Effector CD8-positive, alpha-beta T cell (primary cell): Measurements from ENCODE around the gene FUCA2.
A peak's percentile ranks its signal among the peaks of the same experiment; 100 is the strongest.
"Not testable (repeated sequence)": the region's sequence is repeated elsewhere in the genome, so short reads cannot be mapped to it uniquely, and the experiment has no call there.

Experiments
- DNase-seq: peaks from one replicate; lab custom pipeline; 2025; lab: John Stamatoyannopoulos, UW

The FUCA2 gene

DNA sequence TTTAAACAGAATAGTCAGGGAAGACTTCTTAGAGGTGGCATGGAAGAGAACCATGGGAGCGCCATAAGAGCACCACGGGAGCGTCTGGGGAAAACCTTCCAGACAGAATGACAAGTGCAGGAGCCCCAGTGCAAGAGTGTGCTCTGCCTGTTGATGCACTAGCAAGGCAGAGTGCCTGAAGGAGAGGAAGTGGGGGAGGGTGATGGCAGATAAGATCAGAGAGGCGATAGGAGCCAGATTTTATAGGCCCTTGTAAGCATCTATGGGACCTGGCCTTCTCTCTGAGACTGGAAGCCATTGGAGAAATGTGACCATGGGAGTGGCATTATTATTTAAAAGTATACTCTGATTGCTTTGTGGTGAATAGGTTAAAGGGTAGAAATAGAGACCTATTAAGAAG lies 13.1 kb downstream of the FUCA2 start:
- no peak for DNase-seq

DNA sequence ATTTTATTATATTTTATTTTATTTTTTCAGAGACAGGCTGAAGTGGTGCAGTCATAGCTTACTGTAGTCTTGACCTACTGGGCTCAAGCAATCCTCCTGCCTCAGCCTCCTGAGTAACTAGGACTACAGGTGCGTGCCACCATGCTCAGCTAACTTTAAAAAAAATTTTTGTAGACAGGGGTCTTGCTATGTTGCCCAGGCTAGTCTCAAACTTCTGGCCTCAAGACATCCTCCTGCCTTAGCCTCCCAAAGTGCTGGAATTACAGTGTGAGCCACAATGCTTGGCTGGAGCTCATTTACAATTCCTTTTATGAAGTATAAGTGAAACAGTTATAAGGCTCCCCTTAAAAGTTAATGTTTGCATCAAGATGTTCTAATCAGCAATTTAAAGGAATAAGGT lies 14.5 kb downstream of the FUCA2 start:
- DNase-seq, result no peak

DNA sequence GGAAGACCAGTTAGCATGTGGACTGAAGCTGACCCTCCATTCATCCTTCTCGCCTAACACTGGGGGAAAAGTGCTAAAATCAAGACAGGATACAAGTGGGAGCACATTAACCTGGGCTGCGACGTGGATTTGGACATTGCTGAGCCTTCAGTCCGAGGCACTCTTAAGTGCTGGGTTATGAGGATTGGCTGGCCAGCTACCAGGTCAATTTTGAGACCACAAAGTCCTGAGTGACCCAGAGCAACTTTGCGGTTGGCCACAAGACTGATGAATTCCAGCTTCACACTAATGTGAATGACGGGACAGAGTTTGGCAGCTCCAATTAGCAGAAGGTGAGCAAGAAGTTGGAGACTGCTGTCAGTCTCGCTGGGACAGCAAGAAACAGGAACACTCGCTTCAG lies 20.7 kb downstream of the FUCA2 start:
- DNase-seq, result no peak

DNA sequence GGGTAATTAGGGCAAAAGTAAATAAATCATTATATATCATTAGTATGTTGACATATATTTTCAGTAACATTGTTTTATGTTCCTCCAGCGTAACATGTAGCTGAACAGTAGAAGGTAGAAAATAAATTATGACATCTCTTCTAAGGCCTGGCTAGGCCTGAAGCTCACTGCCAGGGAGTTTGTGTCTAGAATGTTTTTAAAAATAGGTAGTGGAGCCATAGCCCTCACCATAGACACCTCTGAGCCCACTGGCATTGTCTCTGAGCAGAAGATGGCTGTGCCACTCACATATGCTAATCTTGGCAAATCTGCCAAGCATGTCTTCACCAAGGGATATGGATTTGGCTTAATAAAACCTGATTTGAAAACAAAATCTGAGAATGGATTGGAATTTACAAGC lies 21.3 kb downstream of the FUCA2 start:
- no peak for DNase-seq

DNA sequence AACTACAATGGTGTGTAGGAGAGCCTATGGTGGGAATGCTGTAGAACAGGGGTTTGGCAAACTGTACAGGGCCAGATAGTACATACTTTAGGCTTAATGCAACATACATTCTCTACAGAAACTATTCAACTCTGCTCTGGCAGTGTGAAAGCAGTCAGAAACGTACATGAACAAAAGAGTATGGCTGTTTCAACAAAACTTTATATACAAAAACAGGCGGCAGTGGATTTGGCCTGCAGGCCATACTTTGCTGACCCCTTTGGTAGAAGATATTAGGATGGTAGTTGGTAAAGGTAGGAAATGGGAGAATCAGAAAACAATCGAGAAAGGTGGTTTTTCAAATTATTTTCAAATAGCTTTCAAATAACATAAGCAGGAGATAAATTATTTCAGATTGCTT lies 24.8 kb downstream of the FUCA2 start:
- no peak for DNase-seq

DNA sequence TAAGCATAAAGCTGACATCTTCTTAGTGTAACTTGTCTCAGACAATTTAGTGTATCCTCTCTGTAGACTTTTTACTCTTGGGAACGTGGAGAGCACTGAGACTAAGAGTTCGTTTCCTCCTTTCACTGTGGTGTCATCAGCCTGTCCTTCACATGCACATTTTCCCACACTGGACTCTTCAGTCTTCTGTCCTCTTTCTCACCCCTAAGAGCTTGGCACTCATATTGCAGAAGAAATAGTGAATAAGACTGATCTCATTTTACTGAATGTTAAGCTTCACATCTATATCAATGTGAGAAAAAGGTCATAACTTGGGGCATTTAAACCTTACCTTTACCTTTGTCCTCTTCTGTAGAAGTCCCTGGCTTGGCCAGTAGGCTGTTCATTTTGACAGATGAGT lies 25.6 kb downstream of the FUCA2 start:
- DNase-seq, result no peak

DNA sequence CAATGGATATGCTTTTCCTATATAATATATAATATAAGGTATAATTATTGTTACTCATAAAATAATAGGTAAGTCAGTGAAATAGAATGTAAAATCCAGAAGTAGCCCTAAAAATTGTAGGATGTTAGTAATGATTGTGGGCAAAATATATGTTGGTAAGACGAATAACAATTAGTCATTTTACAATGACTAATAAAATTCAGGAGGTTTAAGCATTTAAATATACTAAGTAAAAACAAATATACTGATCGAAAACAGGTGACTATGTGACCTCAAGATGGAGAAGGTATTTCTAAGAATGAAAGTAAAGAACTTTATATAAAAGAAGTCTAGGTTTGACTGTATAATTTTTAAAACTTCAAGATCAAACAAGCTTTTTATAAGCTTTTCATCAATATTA lies 28.9 kb downstream of the FUCA2 start:
- no peak for DNase-seq

DNA sequence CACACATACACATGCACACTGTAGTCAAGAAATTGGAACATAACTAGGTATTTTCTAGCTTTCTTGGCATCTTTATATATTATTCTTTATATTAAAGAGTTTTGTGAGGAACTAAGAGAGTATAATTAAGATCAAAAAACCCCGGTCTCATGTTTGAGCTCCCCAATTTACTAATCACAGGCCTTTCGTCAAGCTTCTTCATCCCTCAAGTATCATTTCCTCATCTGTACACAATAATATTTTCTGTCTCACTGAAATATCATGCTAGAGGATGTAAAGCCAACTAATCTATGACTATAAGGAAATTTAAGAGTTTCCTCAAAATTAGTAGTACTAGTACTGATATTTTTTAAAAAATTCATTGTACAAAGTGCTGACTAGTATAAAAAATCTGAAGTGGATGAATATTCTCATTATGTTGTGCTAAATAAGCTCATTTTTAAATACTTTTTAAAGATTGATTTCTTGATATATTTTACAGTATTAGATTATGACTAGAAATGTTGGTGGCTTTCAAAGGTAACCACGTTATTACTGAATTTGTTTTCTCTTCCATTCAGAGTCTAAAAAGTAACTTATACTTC lies 32.9 kb downstream of the FUCA2 start:
- DNase-seq, result no peak

DNA sequence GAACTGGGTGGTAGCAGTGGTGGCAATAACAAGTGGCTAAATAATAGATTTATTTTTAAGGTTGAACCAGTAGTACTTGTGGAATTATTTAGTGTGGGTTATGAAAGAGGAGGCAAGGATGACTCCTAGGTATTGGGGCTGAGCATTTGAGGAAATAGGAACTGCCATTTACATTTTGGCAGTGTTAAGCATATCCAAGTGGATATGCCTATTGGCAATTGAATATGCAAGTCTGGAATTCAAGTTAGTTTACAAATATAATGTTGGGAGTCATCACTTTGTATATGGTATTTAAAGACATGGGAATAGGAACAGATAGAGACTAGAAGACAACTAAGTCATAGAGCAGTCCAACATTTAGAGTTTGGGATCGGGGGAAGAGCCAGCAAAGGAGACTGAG lies 35.0 kb downstream of the FUCA2 start:
- no peak for DNase-seq

DNA sequence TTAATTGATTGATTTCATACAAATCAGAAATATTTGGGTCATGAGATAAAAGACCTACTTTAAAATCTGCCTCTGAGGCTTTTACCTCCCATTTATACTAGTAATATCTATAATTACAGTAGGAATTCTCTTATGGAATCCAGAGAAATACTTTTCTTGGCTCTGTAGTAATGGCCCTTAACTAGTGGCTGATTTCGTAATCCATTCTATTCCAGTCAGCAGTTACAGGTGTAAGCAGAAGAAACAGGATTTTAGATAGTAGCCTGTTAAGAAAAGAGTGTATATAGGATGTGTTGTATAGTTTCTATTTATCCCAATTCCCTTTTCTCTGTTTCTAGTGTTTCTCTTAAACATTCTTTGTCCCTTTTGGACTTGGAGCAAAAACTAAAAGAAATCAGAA lies 39.7 kb downstream of the FUCA2 start:
- DNase-seq, result no peak

DNA sequence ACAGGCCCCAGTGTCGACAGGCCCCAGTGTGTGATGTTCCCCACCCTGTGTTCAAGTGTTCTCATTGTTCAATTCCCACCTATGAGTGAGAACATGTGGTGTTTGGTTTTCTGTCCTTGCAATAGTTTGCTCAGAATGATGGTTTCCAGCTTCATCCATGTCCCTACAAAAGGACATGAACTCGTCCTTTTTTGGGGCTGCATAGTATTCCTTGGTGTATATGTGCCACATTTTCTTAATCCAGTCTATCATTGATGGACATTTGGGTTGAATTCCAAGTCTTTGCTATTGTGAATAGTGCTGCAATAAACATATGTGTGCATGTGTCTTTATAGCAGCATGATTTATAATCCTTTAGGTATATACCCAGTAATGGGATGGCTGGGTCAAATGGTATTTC lies 42.7 kb downstream of the FUCA2 start:
- not testable (repeated sequence) for DNase-seq

DNA sequence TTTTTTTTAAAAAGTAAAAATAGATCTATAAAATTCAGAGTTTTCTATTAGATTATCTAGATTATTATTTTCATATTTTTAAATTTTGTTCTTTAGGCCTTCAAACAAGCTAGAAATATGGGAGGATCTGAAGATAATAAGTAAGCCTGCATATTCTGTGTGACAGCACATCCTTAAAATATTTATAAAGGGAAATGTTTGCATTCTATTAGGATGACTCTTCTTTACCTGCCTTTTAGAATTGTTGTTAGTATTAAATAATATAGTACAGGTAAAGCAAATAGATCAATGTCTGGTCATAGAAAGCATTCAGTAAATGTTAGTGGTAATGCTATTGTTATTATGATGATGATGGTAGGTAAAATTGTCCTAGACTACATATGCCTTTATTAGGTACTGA lies 43.5 kb downstream of the FUCA2 start:
- DNase-seq, result no peak

DNA sequence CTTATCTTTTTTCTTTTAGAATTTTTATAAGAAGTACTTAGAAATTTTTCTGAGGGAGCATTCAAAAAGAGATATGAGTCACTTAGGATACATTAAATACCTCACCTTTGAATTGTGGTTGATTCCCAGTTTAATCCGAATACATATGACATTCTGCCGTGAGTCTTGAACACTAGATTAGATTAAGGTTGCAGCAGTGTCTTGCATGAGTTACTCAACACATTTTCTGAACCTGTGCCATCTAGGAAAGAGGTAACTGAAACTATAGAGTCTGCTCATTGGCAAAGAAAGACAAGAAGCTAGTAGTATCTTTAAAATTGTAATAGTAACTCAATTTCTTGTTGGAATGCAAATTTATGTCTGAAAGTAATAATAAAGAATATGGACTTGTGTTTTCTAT lies 46.0 kb downstream of the FUCA2 start:
- DNase-seq, result no peak

DNA sequence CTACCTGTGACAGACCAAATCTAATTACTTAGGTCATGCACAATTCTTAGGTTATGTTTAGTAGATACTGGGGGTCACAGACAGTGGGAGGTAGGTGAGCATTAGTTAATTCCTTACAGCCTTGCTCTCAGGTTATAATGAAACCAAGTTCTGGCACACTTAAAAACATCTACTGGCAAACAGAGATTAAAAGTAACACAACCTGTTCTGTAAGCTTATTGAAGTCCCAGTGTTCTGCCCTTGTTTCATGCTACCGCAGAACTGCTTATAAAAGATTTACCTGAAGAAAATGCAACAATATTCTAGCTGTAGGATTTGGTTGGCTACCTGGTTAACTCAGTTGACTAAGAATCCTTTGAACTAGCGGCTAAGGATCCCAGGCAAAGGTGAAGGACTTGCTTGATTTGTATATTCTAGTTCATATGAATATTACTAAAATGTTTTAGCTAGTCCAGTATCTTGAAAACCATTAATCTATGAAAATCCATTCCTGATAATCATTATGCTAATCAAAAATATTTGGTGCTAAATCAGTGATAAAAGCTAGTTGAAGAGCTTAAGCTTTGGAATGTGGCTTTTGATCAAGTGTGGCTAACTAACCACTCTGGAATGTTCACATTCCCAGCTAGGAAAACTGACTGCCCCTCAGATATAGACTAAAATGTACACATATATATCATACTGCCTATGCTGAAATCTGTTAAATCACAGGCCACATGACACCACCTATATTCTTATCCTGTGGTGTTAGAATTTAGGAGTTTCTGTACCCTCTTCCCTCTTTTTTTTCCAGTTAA lies 53.8 kb downstream of the FUCA2 start:
- no peak for DNase-seq

DNA sequence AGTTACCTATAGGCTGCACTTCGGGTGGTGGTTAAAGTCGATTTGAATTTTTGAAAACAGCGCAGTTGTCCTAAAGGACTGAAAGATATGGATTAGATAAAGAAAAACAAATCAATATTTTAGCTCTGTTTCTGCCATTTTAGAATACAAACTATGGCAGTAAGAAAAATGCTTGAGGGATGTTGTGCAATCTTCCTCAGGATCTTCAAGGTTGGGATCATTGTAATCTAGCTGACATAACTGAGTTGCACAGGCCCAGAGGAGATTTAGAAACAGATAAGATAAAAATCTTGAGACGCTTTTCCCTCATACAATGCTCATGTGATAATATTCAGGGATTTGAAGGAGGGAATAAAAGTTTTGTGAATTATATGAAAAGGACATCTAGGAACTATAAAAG lies 60.0 kb downstream of the FUCA2 start:
- no peak for DNase-seq

DNA sequence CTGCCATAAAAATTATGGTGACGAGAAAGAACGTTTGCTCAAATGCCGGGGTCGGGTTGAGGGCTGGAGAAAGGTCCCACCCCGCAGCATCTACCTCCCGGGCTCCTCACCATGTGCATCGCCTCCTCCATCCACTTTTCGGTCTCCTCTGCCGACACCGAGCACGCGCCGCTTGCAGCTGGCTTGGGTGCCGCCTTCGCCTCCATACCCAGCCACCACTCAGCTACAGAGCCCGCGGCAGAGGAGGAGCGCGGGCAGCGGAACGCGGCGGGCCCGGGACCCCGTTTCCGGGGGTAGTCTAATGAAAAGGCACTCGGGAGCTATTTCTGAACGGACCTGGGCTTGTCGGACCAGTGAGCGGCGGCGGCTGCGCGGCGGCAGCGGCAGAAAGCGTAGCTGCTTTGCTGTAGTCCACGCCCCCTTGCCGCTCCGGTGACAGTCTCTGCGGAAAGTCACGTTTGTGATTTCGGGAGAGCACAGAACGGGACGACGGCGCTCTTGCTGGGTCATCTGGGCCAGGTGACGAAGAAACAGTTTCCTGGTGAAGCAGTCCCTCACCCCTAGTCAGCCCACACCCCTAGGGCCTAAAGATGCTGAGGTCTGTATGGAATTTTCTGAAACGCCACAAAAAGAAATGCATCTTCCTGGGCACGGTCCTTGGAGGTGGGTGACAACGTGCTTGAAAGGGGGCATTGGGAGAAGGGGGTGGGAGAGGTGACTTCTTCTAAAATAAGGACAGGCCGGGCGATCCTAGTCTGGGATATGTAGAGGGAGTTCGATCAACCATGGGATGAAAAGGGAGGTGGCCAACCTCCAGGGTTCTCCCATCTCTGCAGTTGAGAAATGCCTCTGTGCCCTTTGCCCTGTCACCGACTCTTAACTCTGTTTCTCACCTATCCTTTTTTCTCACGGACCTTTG lies 60.8 kb downstream of the FUCA2 start, which contains the start of the genes ADAT2 and PEX3:
TSS of gene ADAT2 (minus strand) at position 243 of the 919 bp plus-strand sequence. CDS start at position 206, 37 bp downstream.
TSS of gene PEX3 (plus strand) at position 353 of the 919 bp plus-strand sequence. CDS start at position 591, 238 bp downstream.
- DNase-seq, result peak; percentile 83

DNA sequence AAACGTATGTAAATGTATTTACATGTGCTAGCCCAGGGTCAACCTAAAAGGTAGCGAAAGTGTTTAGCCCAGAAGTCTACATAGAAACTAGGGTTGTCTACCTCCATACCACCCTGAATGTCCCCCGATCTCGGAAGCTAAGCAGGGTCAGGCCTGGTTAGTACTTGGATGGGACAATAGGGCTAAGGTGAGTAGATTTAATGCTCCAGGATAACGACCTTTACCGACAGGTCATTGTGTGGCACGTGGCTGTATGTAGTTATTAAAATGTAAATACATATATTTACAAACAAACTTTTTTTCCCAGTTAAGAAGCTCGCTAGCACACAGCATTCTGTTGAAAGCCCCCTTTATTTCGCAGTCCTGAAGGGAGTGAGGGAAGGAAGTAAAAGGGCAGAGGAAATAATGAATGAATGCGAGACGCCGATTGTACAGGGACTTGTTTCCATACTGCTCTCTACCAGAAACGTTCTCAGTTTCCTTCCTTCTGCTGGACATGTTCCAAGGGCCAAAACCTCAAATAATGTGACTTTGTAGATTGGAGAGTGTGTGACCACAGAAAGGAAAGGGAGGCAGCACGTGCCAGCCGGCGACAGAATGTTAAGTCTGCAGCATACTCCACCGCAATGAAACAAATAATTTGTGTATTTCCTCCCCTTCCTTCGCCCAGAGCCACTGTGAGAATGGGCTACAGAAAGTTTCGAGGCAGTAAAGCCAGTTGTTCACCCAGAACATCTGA lies 61.6 kb downstream of the FUCA2 start:
- DNase-seq, result peak; percentile 46

DNA sequence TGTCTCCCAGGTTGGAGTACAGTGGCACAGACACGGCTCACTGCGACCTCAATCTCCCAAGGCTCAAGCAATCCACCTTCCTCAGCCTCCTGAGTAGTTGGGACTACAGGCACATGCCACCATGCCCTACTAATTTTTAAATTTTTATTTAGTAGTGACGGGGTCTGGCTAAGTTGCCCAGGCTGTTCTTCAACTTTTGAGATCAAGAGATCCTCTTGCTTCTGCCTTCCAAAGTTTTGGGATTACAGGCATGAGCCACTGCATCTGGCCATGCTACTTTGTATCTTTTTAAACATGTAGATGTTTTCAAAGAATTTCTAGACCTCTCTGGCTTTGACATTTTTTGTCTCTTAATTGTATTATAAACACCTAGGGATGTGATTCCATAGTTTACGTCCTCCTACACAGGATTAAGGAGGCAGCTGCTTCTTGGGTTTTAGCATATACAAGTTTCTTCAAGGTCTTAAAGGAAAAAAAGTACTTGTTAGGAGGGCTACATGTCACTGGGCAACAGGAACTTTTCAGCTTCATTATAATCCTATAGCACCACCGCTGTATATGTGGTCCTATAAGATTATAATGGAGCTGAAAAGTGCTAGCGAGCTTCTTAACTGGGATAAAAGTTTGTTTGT lies 62.3 kb downstream of the FUCA2 start:
- no peak for DNase-seq

DNA sequence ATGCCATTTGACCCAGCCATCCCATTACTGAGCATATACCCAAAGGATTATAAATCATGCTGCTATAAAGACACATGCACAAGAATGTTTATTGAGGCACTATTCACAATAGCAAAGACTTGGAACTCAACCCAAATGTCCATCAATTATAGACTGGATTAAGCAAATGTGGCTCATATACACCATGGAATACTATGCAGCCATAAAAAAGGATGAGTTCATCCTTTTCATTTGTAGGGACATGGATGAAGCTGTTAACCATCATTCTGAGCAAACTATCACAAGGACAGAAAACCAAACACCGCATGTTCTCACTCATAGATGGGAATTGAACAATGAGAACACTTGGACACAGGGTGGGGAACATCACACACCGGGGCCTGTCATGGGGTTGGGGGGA lies 63.7 kb downstream of the FUCA2 start:
- not testable (repeated sequence) for DNase-seq
